Medulla oblongata (tissue), 1 donor: ENCODE results near the gene CTBP2.
"Not testable (repeated sequence)": the region's sequence is repeated elsewhere in the genome, so short reads cannot be mapped to it uniquely, and the experiment has no call there.

ENCODE experiments used
- DNase-seq: peaks from one replicate; pipeline ENCODE4 v3.0.0-alpha.2; 2015; ENCODE audit errors: extremely low spot score

The CTBP2 gene

DNA sequence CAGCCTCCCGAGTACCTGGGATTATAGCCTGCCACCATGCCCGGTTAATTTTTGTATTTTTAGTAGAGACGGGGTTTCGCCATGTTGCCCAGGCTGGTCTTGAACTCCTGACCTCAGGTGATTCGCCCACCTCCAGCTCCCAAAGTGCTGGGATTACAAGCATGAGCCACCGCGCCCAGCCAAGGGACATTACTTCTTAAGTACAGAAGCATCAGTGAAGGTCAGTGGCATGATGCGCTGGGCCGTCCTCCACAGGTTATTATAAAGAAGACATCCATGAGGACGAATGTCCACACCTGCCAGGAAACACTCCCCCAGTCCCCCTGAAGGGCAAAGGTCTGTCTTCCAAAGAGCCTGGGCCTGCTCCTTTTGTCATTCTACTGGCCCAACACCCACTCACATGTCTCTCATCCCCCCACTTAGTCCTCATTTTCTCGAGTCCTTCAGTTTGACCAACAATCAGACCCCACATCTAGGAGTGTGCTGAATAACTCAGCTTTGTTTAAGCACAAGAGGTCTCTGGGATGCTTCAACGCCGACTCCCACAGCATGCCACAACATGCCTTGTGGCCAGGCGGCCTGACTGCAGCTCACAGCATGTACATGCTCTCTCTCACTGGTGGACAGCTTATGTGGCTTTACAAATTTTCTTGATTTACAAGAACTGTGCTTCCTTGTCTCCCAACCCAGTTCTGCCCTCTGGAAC, 73.0 kb downstream of the CTBP2 start:
- no peak for DNase-seq

DNA sequence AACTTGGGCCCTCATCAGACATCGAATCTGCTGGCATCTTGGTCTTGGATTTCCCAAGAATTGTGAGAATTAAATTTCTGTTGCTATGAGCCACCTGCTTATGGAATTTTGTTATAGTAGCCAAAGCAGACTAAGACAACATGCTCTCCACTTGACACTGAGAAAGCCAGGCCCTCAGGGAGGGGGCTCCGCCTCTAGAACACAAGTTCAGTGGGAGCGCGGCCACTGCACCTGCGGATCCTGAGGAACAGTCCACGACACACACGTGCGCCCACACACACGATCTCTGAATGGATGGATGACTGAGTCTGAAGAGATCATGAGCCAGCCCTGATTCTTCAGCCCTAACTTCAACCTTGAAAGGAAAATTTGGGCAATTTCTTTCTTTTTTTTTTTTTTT, 73.7 kb downstream of the CTBP2 start:
- no peak for DNase-seq

DNA sequence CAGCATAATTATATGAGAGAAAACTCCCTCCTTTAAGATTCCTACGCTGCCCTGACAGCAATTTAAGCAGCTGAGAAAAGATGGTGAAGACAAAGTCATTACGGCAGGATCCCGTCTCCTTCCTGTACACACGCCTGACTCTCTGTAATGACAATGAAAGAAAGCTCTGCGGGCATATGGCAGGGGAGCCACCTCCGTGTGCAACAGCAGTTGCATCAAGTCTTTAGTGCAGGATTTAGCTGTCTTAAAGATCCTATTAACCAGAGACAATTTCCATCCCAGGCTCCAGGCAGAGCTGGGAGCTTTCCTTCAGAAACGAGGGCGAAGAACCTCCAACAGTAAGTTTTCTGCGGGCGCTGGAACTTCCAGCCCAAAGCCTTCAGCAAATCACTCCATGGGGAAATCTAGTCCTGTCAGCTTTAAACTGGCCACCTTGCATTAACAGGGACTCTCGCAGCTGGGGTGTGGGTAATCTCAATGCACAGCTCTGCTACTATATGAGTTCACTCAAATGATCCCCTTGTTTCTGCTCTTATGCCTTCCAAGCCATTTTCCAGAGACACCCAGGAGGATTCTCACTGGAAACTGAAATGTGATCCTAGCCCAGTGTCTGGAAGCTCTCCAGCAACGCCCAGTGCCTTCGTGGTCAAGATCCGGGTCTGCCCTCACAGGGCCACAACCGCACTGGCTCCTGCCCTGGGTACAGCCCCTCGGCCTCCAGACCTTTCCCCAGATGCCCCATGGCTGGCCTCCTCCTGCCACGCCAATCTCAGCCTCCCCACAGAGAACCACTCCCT, 74.9 kb downstream of the CTBP2 start:
- DNase-seq, result no peak

DNA sequence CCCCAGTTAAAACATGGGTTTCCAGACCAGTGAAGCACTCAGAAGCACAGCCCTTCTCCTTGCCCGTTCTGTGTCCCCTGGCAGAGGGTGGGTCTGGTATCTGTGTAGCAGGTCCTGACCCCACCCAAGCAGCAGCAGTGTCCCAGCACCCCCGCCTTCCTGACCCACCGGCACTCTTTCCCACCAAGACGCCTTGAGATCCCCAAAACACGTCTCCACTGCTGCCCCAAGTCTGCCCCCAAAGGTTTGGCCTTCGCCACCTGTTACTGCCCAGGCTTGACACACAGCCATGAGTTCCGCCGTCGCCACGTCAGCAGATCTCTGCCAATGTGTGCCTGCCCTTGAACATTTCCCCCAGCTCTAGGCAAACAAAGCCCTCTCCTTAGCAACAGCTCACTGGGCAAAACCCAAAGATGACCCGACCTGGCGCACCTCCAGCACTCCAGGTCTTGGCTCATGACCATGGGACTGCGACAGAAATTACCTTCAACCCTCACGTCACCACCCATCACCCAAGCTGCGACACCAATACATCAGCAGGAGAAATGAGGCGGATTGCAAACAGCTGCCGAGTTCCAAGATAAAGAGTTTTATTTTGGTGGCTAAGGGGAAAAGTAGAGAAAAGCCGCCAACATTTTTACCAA, 75.6 kb downstream of the CTBP2 start:
- no peak for DNase-seq

DNA sequence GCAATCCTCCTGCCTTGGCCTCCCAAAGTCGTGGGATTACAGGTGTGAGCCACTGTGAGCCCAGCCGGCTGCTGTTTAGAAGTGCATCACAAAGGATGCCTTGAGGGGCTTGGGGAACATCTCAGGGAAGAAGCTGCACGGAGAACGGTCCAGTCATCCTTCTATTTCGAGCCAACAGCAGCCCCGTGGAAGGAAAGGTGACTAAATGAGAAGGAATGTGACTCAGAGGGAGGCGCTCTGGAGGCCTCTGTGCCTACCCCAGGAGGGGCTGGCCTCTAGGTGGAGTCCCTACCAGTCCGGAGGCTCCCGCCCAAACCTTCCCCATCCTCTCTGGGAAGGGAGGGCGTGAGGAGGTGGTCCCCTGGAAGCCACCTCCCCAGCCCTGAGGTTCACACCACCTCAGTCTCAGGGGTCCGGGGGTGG, 76.2 kb downstream of the CTBP2 start:
- no peak for DNase-seq

DNA sequence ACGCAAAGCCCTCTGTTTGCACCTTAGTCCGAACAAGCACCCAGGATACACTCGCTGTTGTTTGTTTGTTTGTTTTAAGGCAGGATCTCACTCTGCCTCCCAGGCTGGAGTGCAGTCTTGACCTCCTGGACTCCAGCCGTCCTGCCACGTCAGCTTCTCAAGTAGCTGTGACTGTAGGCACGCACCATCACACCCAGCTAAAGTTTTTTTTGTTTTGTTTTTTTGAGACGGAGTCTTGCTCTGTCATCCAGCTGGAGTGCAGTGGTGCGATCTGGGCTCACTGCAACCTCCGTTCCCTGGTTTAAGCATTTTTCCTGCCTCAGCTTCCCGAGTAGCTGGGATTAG, 76.8 kb downstream of the CTBP2 start:
- no peak for DNase-seq

DNA sequence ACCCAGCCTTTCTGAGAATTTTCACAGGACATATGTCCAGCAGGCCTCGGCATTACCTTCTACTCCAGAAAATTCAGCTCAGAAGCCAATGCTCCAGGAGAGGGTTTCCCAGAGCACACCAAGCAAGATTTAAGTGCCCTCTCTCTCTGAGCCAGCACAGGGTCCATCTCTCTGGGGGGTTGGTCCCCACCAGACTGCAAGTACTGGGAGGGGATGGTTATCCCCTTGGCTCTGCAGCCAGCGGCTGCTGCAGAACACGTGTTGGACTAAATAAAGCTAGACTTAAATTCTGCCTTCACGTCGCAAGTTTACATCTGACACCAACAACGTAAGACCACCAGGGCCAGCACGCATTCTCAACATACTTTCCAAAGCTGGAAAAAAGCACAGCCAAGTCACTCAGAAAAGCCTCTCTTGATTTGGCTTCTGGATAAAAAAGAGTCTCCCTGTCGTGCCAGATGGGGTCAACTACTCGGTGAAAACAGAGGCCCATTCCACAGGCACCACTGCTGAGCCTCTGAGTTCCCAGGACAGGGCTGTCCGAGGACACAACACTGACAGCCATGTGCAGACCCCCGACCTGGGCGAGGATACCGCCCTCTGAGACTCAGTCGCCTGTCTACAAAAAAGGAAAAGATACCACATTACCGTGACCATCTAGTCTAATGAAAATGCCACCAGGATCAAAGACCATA, 77.3 kb downstream of the CTBP2 start:
- no peak for DNase-seq

DNA sequence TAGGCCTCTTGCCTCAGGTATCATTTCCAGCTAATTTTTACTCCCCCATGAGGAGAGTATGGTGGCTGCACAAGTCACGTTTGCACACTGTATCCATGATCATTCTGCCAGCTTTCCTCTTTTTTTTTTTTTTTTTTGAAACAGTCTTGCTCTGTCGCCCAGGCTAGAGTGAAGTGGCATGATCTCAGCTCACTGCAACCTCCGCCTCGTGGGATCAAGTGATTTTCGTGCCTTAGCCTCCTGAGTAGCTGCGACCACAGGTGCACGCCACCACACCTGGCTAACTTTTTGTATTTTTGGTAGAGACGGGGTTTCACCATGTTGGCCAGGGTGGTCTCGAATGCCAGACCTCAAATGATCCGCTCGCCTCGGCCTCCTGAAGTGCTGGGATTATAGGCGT, 77.9 kb downstream of the CTBP2 start:
- DNase-seq, result not testable (repeated sequence)

DNA sequence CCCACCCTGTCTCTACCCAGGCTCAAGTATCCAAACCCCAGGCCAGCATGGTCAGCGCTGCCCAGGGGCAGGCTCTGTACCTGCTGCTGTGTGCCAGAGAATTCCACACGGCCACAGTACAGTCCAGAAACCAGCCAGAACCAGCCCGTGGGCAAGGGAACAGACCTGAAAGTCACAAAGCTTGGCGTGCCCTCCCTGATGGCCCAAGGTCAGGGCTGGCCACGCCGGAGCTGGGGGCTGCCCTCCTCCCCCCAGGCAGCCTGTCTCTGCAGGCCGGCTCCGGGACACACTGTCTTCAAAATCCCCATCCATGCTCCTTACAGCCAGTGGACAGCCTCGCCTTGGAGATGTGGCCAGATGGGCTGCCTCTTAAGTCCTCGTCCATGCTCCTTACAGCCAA, 78.4 kb downstream of the CTBP2 start:
- DNase-seq, result no peak

DNA sequence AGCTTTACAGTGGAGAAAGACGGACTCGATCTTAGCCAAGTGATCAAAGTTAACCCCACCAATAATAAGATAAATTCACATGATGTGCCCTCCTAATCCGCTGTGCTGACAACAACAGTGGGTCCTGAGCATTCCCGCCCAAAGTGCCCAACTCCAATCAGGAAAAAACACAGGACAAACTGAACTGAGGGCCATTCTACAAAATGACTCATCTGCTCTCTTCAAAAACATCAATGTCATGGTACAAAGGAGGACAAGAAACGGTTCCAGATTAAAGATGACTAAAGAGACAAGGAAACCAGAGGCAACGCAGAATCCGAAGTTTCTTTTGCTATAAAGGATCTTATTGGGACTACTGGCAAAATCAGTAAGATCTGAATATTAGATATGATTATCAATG, 79.4 kb downstream of the CTBP2 start:
- DNase-seq, result no peak

DNA sequence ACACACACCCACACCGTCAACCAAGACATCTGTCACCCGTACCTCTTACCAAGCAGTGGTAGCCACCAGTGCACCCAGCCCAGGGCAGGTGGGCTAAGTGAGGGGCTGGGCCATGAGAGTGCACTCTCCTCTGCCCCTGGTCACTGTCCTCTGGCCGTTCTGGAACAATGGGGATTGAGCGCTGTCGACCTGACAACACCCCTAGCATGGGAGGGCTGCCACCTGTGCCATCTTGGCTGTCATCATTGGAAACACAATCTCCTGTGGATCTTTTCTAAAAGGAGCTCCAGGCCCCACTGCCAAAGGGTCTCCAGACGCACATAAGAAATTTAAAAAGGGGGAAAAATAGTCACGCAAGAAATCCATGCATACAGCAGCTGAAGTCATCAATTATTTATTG, 80.1 kb downstream of the CTBP2 start:
- DNase-seq, result no peak

DNA sequence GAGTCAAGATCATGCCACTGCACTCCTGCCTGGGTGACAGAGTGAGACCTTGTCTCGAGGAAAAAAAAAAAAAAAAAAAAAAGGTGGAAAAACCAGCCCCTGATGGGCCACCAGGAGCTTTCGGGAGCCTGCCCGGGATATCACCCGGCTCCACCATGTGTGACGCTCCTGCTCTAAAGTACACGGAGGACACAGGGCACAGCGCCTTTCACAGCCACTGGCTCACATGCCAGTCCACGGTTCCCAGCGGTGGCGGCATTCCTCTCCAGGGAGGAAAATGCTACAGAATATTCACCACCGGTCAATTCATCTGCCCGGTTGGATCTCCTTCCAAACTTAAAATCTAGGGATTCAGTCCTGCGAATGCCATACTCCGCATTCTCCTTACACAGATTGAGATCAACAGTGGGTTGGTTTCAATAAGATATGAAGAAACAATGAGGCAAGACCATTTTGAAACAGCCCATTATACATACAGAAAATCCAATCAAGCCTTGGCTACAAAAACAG, 81.2 kb downstream of the CTBP2 start:
- DNase-seq, result no peak

DNA sequence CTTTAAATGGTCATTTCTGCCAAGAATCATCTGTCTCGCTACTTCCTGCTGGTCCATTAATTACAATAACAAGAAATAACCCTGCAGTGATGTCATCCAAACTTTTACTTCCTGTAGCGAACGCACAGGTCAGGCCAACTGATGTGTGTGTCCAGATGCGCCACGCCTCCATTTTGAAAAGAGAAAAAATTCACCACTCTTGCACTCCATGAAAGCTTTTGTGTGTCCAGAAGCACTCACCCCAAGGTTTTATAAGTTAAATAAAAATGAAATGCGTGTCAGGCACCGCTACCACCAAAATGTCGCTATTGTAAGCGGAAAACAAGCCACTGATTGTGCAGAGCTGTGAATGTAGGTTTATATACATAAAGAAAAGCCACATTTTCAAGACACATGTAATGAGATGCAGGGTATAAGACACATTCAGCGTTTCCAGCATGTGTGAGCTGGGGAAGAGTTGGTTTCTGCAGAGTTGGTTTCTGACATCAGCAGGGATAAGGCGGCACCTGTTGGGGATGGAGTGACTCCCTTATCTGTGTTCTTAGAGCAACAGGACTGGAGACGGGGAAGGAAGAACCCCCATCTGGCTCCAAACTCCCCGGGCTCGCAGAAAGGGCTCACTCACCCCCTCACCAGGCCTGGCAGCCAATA, 83.3 kb downstream of the CTBP2 start:
- DNase-seq, result no peak

DNA sequence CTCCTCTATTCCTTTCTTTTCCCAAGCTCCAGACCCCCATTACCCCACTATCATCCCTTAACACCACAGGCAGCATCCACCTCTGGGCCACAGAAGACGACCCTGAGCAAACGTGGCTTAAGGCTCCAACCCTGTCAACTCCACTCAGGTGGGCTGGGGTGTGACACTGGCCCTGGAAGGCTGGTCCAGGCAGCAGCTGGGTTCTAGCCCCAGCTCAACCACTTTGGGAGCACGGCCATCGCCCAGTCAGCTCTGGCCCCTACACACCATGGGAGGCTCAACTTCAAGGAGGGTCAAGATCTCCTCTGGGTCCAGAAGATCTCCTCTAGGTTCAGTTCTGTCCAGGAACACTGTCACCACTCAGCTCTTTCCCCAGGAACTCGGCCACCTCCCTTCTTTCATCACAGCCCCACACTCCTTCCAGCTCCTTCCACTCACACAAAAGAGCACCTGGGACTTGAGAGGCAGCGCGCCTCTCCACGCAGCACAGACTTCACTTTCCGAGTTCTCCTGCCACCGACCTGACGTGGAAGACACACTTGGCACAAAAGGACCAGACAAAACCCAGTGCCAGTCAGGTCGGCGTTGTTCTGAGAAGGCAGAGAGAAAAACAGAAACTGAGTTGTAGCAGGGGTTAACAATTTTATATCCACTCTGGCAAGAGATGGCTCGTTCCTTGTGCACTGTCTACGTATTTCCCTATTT, 84.1 kb downstream of the CTBP2 start:
- no peak for DNase-seq

DNA sequence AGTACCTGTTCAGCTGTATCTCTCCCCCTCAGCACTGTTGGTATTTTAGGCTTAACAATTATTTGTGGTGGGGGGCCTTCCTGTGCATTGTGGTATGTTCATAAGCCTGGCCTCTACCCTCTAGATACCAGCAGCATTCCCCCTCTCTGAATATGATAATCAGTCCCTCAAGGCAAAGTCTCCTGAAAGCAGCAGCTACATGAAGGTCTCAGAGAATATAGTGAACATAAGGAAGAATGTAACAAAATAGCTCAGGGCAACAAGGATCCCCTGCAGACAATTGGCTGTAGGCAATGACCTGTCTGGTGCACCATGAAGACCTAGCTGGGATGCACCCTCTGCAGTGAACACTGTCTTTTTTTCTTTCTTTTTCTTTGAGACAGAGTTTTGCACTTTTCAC, 86.4 kb downstream of the CTBP2 start:
- DNase-seq, result no peak

DNA sequence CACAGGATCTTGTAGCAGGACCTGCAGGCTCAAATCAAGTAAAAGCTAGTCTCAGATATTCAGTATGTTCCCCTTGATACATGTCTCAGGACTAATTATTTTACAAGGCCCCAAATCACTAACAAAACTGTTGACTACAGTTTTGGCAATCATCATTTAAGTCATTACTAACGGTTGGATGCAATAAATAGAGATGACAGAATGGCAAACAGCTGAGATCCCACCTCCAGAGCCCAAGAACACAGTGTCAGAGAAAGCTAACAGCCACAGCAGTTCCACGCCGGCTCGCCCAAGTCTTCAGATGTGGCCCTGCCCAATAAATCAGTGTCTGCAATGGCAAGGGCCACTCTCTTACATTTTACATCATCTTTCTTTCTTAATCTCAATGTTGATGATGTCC, 87.6 kb downstream of the CTBP2 start:
- no peak for DNase-seq

DNA sequence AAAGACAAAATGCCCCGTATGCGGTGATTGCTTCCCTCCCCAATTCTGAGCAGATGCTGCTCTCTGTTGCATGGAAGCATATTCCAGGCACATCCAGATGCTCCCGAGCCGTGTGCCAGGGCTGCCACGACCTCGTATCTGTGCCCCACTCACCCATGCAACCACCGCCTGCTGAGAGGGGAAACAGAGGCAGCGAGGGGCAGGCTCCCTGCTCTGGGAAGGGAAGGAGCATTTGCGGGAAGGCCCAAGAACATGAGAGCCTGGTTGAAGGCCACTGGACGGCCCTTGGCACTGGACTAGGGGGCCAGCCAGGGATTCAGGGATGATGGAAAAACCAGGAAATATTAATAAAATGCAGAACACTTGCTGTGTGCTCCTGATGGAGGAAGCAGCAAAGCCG, 89.4 kb downstream of the CTBP2 start:
- DNase-seq, result no peak

DNA sequence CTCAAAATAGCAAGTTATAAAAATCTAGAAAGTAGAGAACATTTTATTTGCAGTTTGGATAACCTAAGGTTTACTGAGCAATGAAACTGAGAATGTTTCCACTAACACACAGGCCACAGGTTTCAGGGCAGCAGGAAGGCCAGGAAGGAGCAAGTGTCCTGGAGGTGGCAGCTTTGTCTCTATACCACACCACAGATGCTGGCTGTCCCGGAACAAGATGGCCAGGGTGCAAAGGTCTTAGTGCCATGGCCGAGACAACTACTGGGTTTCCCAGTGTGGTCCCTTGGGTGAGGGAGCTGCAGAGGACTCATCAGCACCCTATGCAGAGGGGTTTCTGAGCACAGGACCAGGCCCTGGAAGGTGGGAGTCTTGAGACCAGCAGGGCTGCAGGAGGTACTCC, 92.0 kb downstream of the CTBP2 start:
- DNase-seq, result no peak

DNA sequence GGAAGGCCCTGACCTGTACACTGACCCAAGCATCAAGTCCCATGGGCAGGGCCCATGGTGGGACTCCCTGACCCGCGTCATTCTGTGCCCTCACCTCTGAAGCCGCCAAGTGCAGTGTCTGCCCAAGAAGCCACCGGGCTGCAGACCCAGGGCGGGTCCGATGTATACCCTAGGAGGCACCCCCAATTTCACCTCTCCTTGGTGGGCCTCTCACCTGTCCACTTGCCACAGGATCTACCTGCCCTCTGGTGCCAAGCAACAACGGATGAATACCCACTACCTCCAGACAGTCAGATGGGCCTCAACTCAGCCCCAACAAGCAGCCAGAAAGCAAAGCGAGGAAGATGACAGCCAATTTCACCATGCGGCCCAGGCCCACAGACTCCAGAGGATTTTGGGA, 92.6 kb downstream of the CTBP2 start:
- DNase-seq, result no peak

DNA sequence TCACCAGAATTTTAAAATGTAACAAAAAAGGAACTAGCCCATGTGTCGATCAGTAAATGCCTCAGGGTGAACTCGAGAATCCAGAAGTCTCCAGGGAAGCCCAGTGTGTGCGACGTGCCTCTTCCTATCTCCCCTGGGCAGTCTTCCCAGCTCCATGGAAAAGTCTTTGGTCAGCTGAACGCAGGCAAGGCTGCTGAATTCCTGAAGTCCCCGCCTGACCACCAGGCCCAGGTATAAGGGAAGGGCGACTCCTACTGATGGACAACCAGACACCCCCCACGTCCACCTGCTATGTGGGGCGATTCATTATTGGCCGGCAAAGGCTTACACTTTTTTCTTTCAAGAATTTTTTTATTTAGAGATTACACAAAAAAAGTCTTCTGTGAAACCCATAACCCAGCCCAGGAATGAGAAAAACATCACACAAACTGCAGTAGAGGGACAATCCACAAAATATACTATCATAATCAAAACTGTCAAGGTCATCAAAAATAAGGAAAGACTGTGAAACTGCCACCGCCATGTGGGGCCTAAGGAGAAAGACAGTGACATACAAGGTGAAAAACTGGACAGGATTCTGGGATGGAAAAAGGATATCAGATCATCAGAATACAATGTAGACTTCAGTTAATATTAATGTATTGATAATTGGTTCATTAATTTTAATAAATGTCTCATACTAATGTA, 93.5 kb downstream of the CTBP2 start:
- DNase-seq, result no peak
